GM23338 (cell line): ENCODE results near the gene BCL2L15.

Experiments
- CREB1 ChIP-seq: fragments of 250-450 bp; sonication (Bioruptor Pico); IDR thresholded peaks from 2 replicates; pipeline ENCODE4 v1.5.0; 2020; ENCODE audit warnings: low read depth, mild to moderate bottlenecking, moderate library complexity
- CTCF ChIP-seq, 2 experiments: fragments of 200-600 bp in 1 of 2; sonication (generic) in 1 of 2; conservative IDR thresholded peaks; 2 replicates each; pipeline versions ENCODE4 v1.5.1 to v1.6.1; 2016 to 2017; ENCODE audit warnings: antibody characterized with exemption in 2 of 2, low read depth in 2 of 2, mild to moderate bottlenecking in 2 of 2, moderate library complexity in 1 of 2
- ETS1 ChIP-seq: IDR thresholded peaks from 2 replicates; pipeline ENCODE4 v1.6.1; 2016; ENCODE audit warnings: antibody characterized with exemption
- EZH2 ChIP-seq: fragments of 200-600 bp; sonication (generic); IDR thresholded peaks from one replicate; pipeline ENCODE4 v1.8.0; 2017; ENCODE audit warnings: antibody characterized with exemption, mild to moderate bottlenecking, low read depth; ENCODE audit not compliant: unreplicated experiment
- EZH2phosphoT487 ChIP-seq: fragments of 200-600 bp; sonication (generic); IDR thresholded peaks from one replicate; pipeline ENCODE4 v1.8.1; 2018; ENCODE audit warnings: antibody characterized with exemption; ENCODE audit not compliant: unreplicated experiment
- JUNB ChIP-seq: IDR thresholded peaks from one replicate; pipeline ENCODE4 v1.6.1; 2016; ENCODE audit warnings: antibody characterized with exemption; ENCODE audit not compliant: unreplicated experiment
- POLR2AphosphoS5 ChIP-seq: IDR thresholded peaks from 2 replicates; pipeline ENCODE4 v1.6.1; 2016; ENCODE audit warnings: antibody characterized with exemption, low read depth
- STAT1 ChIP-seq: IDR thresholded peaks from one replicate; pipeline ENCODE4 v1.6.1; 2016; ENCODE audit warnings: antibody characterized with exemption; ENCODE audit not compliant: unreplicated experiment
- ZNF331 ChIP-seq: fragments of 250-450 bp; sonication (Bioruptor Pico); IDR thresholded peaks from 2 replicates; pipeline ENCODE4 v1.5.0; 2020; ENCODE audit warnings: low read depth, mild to moderate bottlenecking, moderate library complexity
- TF ChIP-seq, protein P1 (sequence below): IDR thresholded peaks from one replicate; pipeline ENCODE4 v1.6.1; 2018; ENCODE audit warnings: antibody characterized with exemption; ENCODE audit not compliant: unreplicated experiment
- TF ChIP-seq, protein P2 (sequence below): fragments of 250-450 bp; sonication (Bioruptor Pico); IDR thresholded peaks from 2 replicates; pipeline ENCODE4 v1.5.0; 2020; ENCODE audit warnings: mild to moderate bottlenecking, moderate library complexity

- TF ChIP-seq CTCF (conservative IDR thresholded peaks at IDR 0.05; ENCODE audit: low read depth in 2 of 2) (no peak), POLR2AphosphoS5 (no peak), STAT1 (no peak), EZH2 (no peak), EZH2phosphoT487 (no peak), ETS1 (no peak), CREB1 (CRISPR knock-in tag) (no peak), JUNB (no peak), ZNF331 (CRISPR knock-in tag) (no peak)
- TF ChIP-seq, protein P1, sequence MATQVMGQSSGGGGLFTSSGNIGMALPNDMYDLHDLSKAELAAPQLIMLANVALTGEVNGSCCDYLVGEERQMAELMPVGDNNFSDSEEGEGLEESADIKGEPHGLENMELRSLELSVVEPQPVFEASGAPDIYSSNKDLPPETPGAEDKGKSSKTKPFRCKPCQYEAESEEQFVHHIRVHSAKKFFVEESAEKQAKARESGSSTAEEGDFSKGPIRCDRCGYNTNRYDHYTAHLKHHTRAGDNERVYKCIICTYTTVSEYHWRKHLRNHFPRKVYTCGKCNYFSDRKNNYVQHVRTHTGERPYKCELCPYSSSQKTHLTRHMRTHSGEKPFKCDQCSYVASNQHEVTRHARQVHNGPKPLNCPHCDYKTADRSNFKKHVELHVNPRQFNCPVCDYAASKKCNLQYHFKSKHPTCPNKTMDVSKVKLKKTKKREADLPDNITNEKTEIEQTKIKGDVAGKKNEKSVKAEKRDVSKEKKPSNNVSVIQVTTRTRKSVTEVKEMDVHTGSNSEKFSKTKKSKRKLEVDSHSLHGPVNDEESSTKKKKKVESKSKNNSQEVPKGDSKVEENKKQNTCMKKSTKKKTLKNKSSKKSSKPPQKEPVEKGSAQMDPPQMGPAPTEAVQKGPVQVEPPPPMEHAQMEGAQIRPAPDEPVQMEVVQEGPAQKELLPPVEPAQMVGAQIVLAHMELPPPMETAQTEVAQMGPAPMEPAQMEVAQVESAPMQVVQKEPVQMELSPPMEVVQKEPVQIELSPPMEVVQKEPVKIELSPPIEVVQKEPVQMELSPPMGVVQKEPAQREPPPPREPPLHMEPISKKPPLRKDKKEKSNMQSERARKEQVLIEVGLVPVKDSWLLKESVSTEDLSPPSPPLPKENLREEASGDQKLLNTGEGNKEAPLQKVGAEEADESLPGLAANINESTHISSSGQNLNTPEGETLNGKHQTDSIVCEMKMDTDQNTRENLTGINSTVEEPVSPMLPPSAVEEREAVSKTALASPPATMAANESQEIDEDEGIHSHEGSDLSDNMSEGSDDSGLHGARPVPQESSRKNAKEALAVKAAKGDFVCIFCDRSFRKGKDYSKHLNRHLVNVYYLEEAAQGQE = no peak
- TF ChIP-seq, protein P2, sequence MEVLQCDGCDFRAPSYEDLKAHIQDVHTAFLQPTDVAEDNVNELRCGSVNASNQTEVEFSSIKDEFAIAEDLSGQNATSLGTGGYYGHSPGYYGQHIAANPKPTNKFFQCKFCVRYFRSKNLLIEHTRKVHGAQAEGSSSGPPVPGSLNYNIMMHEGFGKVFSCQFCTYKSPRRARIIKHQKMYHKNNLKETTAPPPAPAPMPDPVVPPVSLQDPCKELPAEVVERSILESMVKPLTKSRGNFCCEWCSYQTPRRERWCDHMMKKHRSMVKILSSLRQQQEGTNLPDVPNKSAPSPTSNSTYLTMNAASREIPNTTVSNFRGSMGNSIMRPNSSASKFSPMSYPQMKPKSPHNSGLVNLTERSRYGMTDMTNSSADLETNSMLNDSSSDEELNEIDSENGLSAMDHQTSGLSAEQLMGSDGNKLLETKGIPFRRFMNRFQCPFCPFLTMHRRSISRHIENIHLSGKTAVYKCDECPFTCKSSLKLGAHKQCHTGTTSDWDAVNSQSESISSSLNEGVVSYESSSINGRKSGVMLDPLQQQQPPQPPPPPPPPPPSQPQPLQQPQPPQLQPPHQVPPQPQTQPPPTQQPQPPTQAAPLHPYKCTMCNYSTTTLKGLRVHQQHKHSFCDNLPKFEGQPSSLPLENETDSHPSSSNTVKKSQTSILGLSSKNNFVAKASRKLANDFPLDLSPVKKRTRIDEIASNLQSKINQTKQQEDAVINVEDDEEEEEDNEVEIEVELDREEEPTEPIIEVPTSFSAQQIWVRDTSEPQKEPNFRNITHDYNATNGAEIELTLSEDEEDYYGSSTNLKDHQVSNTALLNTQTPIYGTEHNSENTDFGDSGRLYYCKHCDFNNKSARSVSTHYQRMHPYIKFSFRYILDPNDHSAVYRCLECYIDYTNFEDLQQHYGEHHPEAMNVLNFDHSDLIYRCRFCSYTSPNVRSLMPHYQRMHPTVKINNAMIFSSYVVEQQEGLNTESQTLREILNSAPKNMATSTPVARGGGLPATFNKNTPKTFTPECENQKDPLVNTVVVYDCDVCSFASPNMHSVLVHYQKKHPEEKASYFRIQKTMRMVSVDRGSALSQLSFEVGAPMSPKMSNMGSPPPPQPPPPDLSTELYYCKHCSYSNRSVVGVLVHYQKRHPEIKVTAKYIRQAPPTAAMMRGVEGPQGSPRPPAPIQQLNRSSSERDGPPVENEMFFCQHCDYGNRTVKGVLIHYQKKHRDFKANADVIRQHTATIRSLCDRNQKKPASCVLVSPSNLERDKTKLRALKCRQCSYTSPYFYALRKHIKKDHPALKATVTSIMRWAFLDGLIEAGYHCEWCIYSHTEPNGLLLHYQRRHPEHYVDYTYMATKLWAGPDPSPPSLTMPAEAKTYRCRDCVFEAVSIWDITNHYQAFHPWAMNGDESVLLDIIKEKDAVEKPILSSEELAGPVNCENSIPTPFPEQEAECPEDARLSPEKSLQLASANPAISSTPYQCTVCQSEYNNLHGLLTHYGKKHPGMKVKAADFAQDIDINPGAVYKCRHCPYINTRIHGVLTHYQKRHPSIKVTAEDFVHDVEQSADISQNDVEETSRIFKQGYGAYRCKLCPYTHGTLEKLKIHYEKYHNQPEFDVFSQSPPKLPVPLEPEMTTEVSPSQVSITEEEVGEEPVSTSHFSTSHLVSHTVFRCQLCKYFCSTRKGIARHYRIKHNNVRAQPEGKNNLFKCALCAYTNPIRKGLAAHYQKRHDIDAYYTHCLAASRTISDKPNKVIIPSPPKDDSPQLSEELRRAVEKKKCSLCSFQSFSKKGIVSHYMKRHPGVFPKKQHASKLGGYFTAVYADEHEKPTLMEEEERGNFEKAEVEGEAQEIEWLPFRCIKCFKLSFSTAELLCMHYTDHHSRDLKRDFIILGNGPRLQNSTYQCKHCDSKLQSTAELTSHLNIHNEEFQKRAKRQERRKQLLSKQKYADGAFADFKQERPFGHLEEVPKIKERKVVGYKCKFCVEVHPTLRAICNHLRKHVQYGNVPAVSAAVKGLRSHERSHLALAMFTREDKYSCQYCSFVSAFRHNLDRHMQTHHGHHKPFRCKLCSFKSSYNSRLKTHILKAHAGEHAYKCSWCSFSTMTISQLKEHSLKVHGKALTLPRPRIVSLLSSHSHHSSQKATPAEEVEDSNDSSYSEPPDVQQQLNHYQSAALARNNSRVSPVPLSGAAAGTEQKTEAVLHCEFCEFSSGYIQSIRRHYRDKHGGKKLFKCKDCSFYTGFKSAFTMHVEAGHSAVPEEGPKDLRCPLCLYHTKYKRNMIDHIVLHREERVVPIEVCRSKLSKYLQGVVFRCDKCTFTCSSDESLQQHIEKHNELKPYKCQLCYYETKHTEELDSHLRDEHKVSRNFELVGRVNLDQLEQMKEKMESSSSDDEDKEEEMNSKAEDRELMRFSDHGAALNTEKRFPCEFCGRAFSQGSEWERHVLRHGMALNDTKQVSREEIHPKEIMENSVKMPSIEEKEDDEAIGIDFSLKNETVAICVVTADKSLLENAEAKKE (CRISPR knock-in tag) = no peak
These were observed 37.1 kb upstream of the BCL2L15 start for GRCh38 chr1:113924473-113924872.
